ENCODE measurements around the gene HIPK2. TPM values are rescaled to one million over a fixed set of nuclear protein-coding genes. Genes with fewer than 3 reads are reported as not detected.

Gene HIPK2
- polyA plus RNA-seq, 3 donors: 1.6 to 12.1 (median 3.0) TPM

DNA sequence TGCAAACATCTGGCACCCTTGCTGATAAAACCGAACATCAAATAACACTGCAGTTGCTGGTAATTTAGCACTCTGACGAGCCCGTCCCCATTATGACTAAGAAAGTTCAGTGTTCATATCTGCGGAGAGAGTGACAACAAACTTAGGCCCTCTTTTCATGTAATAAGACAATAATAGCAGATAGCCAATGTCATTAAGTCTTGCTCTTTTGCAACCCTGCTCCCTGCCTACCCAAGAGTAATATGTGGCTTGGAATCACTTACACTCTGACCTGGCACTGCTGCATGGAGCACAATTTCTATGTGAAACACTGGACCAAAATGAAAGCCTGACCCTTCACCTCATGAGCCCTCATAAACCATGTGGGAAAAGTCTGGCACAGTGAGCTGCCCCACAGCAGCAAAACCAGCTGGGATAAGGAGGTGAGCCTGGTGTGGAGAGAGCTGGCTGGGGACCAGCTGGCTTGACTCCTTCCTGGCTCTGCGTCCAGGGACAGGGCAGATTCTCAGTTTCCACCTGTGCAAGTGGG is 86.5 kb downstream of the HIPK2 start:
- H3K27ac ChIP-seq (ENCODE audit: low read depth in 1 of 2, low read length in 2 of 2): no peak overlapping the region
- no peak for DNase-seq
- no peak overlapping the region for H3K9ac ChIP-seq (ENCODE audit: insufficient read depth, low read length, poor library complexity, severe bottlenecking)
- WGBS (ENCODE audit: insufficient coverage): 88% methylated on average over 2 of the region's 5 CpGs
- no peaks in the 10 kb centered on the region for H3K9me3 ChIP-seq (replicated peaks in 1 of 2; ENCODE audit: control insufficient read depth in 1 of 2, insufficient read depth in 1 of 2, low read length in 2 of 2)
- intact Hi-C loops (cut with micrococcal nuclease): no loop called here
- H3K4me3 ChIP-seq (replicated peaks in 1 of 3; ENCODE audit: low read depth in 2 of 3, low read length in 3 of 3): no peak overlapping the region
- peaks cover 19% of the 10 kb centered on the region for H3K4me1 Mint-ChIP-seq
- H3K27me3 ChIP-seq (ENCODE audit: control insufficient read depth in 2 of 2, insufficient read depth in 2 of 2, low read length in 2 of 2): no peaks in the 10 kb centered on the region
- no peaks in the 10 kb centered on the region for H4K20me1 ChIP-seq (ENCODE audit: insufficient read depth, low read length)
- no peak overlapping the region for H3K4me2 ChIP-seq (replicated peaks; ENCODE audit: extremely low read depth, low read length, poor library complexity, severe bottlenecking)
- no peak overlapping the region for H3K4me3 Mint-ChIP-seq
- no peak for TF ChIP-seq CTCF (IDR thresholded peaks at IDR 0.05)
- H3K36me3 ChIP-seq (replicated peaks in 1 of 2; ENCODE audit: control insufficient read depth in 1 of 2, insufficient read depth in 2 of 2, low read length in 2 of 2): peaks cover 28 to 83% of the 10 kb centered on the region in 2 donors
- peaks cover 0 to 11% (median 4%) of the 10 kb centered on the region in 7 donors for H3K9me3 Mint-ChIP-seq
- H3K36me3 Mint-ChIP-seq: peaks cover 70% of the 10 kb centered on the region in 2 donors
- H3K79me2 ChIP-seq (ENCODE audit: insufficient read depth, low read length): peaks cover 60% of the 10 kb centered on the region
- H3K27me3 Mint-ChIP-seq (ENCODE audit: low read depth in 3 of 3): peaks cover 0 to 1% (median 0%) of the 10 kb centered on the region in 3 donors
- H3K4me1 ChIP-seq (ENCODE audit: control insufficient read depth in 1 of 2, insufficient read depth in 2 of 2, low read length in 2 of 2): peaks cover 8% of the 10 kb centered on the region in 2 donors
- no peak overlapping the region for H3K27ac Mint-ChIP-seq
- H2AFZ ChIP-seq (ENCODE audit: insufficient read depth, low read depth, low read length, poor library complexity, severe bottlenecking): no peak overlapping the region

- Mint-ChIP-seq H3K9me3 (peaks cover 0 to 16% (median 10%) of the 10 kb centered on the region in 7 donors), H3K27ac (peak overlapping the region in 2 of 7 donors; percentile 47 to 67), H3K4me1 (peaks cover 19% of the 10 kb centered on the region), H3K27me3 (ENCODE audit: low read depth in 3 of 3) (peaks cover 0 to 3% (median 0%) of the 10 kb centered on the region in 3 donors), H3K4me3 (no peak overlapping the region), H3K36me3 (peaks cover 57 to 71% of the 10 kb centered on the region in 2 donors)
- 89% methylated on average over 2 of the region's 7 CpGs for WGBS (ENCODE audit: insufficient coverage)
- Histone ChIP-seq H3K27ac (ENCODE audit: low read depth in 1 of 2, low read length in 2 of 2) (no peak overlapping the region), H3K36me3 (replicated peaks in 1 of 2; ENCODE audit: control insufficient read depth in 1 of 2, insufficient read depth in 2 of 2, low read length in 2 of 2) (peaks cover 20 to 80% of the 10 kb centered on the region in 2 donors), H3K27me3 (ENCODE audit: control insufficient read depth in 2 of 2, insufficient read depth in 2 of 2, low read length in 2 of 2) (no peaks in the 10 kb centered on the region), H2AFZ (ENCODE audit: insufficient read depth, low read depth, low read length, poor library complexity, severe bottlenecking) (no peak overlapping the region), H3K9ac (ENCODE audit: insufficient read depth, low read length, poor library complexity, severe bottlenecking) (no peak overlapping the region), H3K4me1 (ENCODE audit: control insufficient read depth in 1 of 2, insufficient read depth in 2 of 2, low read length in 2 of 2) (peaks cover 5 to 6% of the 10 kb centered on the region in 2 donors), H3K4me2 (replicated peaks; ENCODE audit: extremely low read depth, low read length, poor library complexity, severe bottlenecking) (no peak overlapping the region), H3K4me3 (replicated peaks in 1 of 3; ENCODE audit: low read depth in 2 of 3, low read length in 3 of 3) (no peak overlapping the region), H3K9me3 (replicated peaks in 1 of 2; ENCODE audit: control insufficient read depth in 1 of 2, insufficient read depth in 1 of 2, low read length in 2 of 2) (no peaks in the 10 kb centered on the region), H3K79me2 (ENCODE audit: insufficient read depth, low read length) (peaks cover 43% of the 10 kb centered on the region), H4K20me1 (ENCODE audit: insufficient read depth, low read length) (no peaks in the 10 kb centered on the region)
- peak in 1 of 3 donors; percentile 26 for DNase-seq
- no peak for TF ChIP-seq CTCF (IDR thresholded peaks at IDR 0.05)
- intact Hi-C loops (cut with micrococcal nuclease): no loop called here
Observed at GRCh38 chr7:139687980-139688632, 89.7 kb downstream of the HIPK2 start.

All from CD14-positive monocyte (primary cell).